BLaER1 treated with 17β-estradiol and CSF1 and Interleukin-3, amounts not matched to agents 10 nM and 100 nM (cell line): Measurements from ENCODE around the gene UTS2.
A peak's percentile ranks its signal among the peaks of the same experiment; 100 is the strongest.

Experiments
- H3K27ac ChIP-seq, 11 experiments: shearing (Covaris generic); formaldehyde crosslinking; 2 replicates each; pipeline ENCODE4 v1.8.1; 2022
- H3K27me3 ChIP-seq, 11 experiments: shearing (Covaris generic); formaldehyde crosslinking; 2 replicates each; pipeline ENCODE4 v1.8.1; 2022
- H3K36me3 ChIP-seq, 11 experiments: shearing (Covaris generic); formaldehyde crosslinking; 2 replicates each; pipeline ENCODE4 v1.8.1; 2022
- H3K4me1 ChIP-seq, 10 experiments: shearing (Covaris generic); formaldehyde crosslinking; 2 replicates each; pipeline ENCODE4 v1.8.1; 2022
- H3K4me2 ChIP-seq, 11 experiments: shearing (Covaris generic); formaldehyde crosslinking; 2 replicates each; pipeline ENCODE4 v1.8.1; 2022
- H3K4me3 ChIP-seq, 10 experiments: shearing (Covaris generic); formaldehyde crosslinking; 2 replicates each; pipeline ENCODE4 v1.8.1; 2022
- H3K9ac ChIP-seq, 11 experiments: shearing (Covaris generic); formaldehyde crosslinking; 2 replicates each; pipeline ENCODE4 v1.8.1; 2022
- H3K9me3 ChIP-seq, 11 experiments: shearing (Covaris generic); formaldehyde crosslinking; replicated peaks in 1 of 11; 2 replicates each; pipeline ENCODE4 v1.8.1; 2022
- H4K20me1 ChIP-seq, 11 experiments: shearing (Covaris generic); formaldehyde crosslinking; 2 replicates each; pipeline ENCODE4 v1.8.1; 2022
- Cebpa-rat ChIP-seq, 11 experiments: shearing (Covaris generic); IDR thresholded peaks; 2 replicates each; pipeline ENCODE4 v1.8.1; 2022

The UTS2 gene

GRCh38 chr1:7856345-7856744, 3.5 kb upstream of the UTS2 start:
- no peak for TF ChIP-seq Cebpa-rat (IDR thresholded peaks at IDR 0.05)
- Histone ChIP-seq H3K27ac (0 out of 22 replicates have a peak overlapping the region, but pooled peaks of 1 of the 11 experiments have one; percentile 4), H3K4me2 (peak overlapping the region; percentile 52 to 82 (median 60)), H3K36me3 (no peaks in the 10 kb centered on the region), H3K27me3 (no peaks in the 10 kb centered on the region), H3K9ac (0 out of 22 replicates have a peak overlapping the region, but pooled peaks of 1 of the 11 experiments have one; percentile 0), H3K4me1 (peaks cover 10 to 20% (median 16%) of the 10 kb centered on the region in 10 experiments), H3K4me3 (no peak overlapping the region), H3K9me3 (no peaks in the 10 kb centered on the region), H4K20me1 (no peaks in the 10 kb centered on the region)

DNA sequence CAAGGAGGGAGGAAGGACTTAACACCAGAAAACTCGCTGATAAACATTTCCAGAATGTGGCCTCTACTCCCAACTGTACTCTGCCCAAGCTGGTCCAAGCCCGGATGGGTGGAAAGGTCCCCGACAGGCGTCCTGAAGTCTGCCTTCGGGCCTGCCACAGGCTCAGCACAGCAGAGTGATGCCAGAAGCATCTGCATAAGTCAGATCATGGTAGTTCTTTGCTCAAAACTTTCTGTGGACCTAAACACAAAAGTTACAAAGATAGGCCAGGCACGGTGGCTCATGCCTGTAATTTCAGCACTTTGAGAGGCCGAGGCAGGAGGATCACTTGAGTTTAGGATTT, 790 bp upstream of the UTS2 start:
- Histone ChIP-seq H3K27ac (no peak overlapping the region), H3K4me3 (no peak overlapping the region), H3K4me1 (peaks cover 10 to 20% (median 16%) of the 10 kb centered on the region in 10 experiments), H4K20me1 (no peaks in the 10 kb centered on the region), H3K9me3 (no peaks in the 10 kb centered on the region), H3K36me3 (no peaks in the 10 kb centered on the region), H3K9ac (no peak overlapping the region), H3K4me2 (no peak overlapping the region), H3K27me3 (no peaks in the 10 kb centered on the region)
- TF ChIP-seq Cebpa-rat (IDR thresholded peaks at IDR 0.05), result no peak

GRCh38 chr1:7850786-7851185, 2.1 kb downstream of the UTS2 start:
- no peaks in the 10 kb centered on the region for H4K20me1 ChIP-seq
- peaks cover under 1 to 9% (median 2%) of the 10 kb centered on the region in 10 experiments for H3K4me1 ChIP-seq
- no peak overlapping the region for H3K27ac ChIP-seq
- H3K4me3 ChIP-seq, result no peak overlapping the region
- H3K9ac ChIP-seq, result no peak overlapping the region
- no peaks in the 10 kb centered on the region for H3K27me3 ChIP-seq
- no peak overlapping the region for H3K4me2 ChIP-seq
- H3K9me3 ChIP-seq, result no peaks in the 10 kb centered on the region
- H3K36me3 ChIP-seq, result no peaks in the 10 kb centered on the region
- no peak for TF ChIP-seq Cebpa-rat (IDR thresholded peaks at IDR 0.05)

GRCh38 chr1:7847599-7847998, 5.3 kb downstream of the UTS2 start:
- Histone ChIP-seq H3K27me3 (no peaks in the 10 kb centered on the region), H3K36me3 (no peaks in the 10 kb centered on the region), H3K27ac (no peak overlapping the region), H3K4me2 (no peak overlapping the region), H4K20me1 (no peaks in the 10 kb centered on the region), H3K4me1 (peaks cover 0 to 1% (median 0%) of the 10 kb centered on the region in 10 experiments; a peak in 1 of 20 replicates), H3K4me3 (no peak overlapping the region), H3K9ac (no peak overlapping the region), H3K9me3 (no peaks in the 10 kb centered on the region)
- TF ChIP-seq Cebpa-rat (IDR thresholded peaks at IDR 0.05), result no peak

GRCh38 chr1:7846656-7847055, 6.2 kb downstream of the UTS2 start:
- no peak overlapping the region for H3K9ac ChIP-seq
- no peak overlapping the region for H3K4me3 ChIP-seq
- 0 out of 22 replicates have a peak, but pooled peaks cover 0 to under 1% (median 0%) of the 10 kb centered on the region in 11 experiments for H3K9me3 ChIP-seq
- no peak overlapping the region for H3K27ac ChIP-seq
- H4K20me1 ChIP-seq, result no peaks in the 10 kb centered on the region
- no peaks in the 10 kb centered on the region for H3K27me3 ChIP-seq
- no peak overlapping the region for H3K4me2 ChIP-seq
- H3K4me1 ChIP-seq, result peaks cover 0 to 4% (median 0%) of the 10 kb centered on the region in 10 experiments; a peak in 1 of 20 replicates
- TF ChIP-seq Cebpa-rat (IDR thresholded peaks at IDR 0.05), result no peak
- no peaks in the 10 kb centered on the region for H3K36me3 ChIP-seq

- Histone ChIP-seq H3K9ac (no peak overlapping the region), H3K27ac (no peak overlapping the region), H3K9me3 (peaks cover under 1 to 9% (median 2%) of the 10 kb centered on the region in 11 experiments; a peak in 18 of 22 replicates), H3K4me2 (no peak overlapping the region), H3K4me1 (peaks cover 0 to 4% (median 0%) of the 10 kb centered on the region in 10 experiments; a peak in 1 of 20 replicates), H4K20me1 (no peaks in the 10 kb centered on the region), H3K27me3 (no peaks in the 10 kb centered on the region), H3K36me3 (peaks cover 0 to 3% (median 0%) of the 10 kb centered on the region in 11 experiments; a peak in 1 of 22 replicates), H3K4me3 (no peak overlapping the region)
- no peak for TF ChIP-seq Cebpa-rat (IDR thresholded peaks at IDR 0.05)
Observed at GRCh38 chr1:7845761-7846160, 7.1 kb downstream of the UTS2 start.

GRCh38 chr1:7842517-7842916, 10.3 kb downstream of the UTS2 start:
- no peak for TF ChIP-seq Cebpa-rat (IDR thresholded peaks at IDR 0.05)
- Histone ChIP-seq H4K20me1 (no peaks in the 10 kb centered on the region), H3K36me3 (peaks cover 10 to 35% (median 23%) of the 10 kb centered on the region in 11 experiments; a peak in 21 of 22 replicates), H3K4me2 (no peak overlapping the region), H3K9ac (no peak overlapping the region), H3K4me3 (no peak overlapping the region), H3K27ac (no peak overlapping the region), H3K27me3 (no peaks in the 10 kb centered on the region), H3K4me1 (peaks cover 0 to 4% (median 0%) of the 10 kb centered on the region in 10 experiments; a peak in 1 of 20 replicates), H3K9me3 (peaks cover 33 to 42% (median 34%) of the 10 kb centered on the region in 11 experiments)

DNA sequence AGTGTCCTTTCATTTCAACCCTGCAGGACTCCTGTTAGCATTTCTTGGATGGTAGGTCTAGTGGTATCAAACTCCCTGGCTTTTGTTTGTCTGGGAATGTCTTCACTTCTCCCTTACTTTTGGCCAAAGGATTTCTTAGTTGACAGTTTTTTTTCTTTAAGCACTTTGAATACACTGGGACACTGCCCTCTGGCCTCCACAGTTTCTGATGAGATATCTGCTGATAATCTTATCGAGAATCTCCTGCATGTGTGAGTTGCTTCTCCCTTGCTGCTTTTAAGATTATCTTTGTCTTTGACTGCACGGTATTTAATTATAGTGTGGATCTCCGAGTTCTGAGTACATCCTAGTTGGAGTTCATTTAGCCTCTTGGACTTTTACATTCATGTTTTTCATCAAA, 13.3 kb downstream of the UTS2 start:
- H3K4me3 ChIP-seq, result no peak overlapping the region
- no peak for TF ChIP-seq Cebpa-rat (IDR thresholded peaks at IDR 0.05)
- H3K36me3 ChIP-seq, result peaks cover 18 to 55% (median 38%) of the 10 kb centered on the region in 11 experiments; a peak in 21 of 22 replicates
- H3K9ac ChIP-seq, result no peak overlapping the region
- H3K4me1 ChIP-seq, result peaks cover 0 to 4% (median 0%) of the 10 kb centered on the region in 10 experiments; a peak in 1 of 20 replicates
- no peak overlapping the region for H3K4me2 ChIP-seq
- no peaks in the 10 kb centered on the region for H3K27me3 ChIP-seq
- no peaks in the 10 kb centered on the region for H4K20me1 ChIP-seq
- peaks cover 37 to 54% (median 47%) of the 10 kb centered on the region in 11 experiments for H3K9me3 ChIP-seq
- H3K27ac ChIP-seq, result no peak overlapping the region

- Histone ChIP-seq H3K4me2 (no peak overlapping the region), H3K27me3 (no peaks in the 10 kb centered on the region), H3K4me3 (no peak overlapping the region)
Observed at GRCh38 chr1:7838714-7839113, 14.2 kb downstream of the UTS2 start.

GRCh38 chr1:7833035-7833434, 19.8 kb downstream of the UTS2 start:
- Histone ChIP-seq H3K4me2 (no peak overlapping the region), H3K27me3 (no peaks in the 10 kb centered on the region), H3K36me3 (peaks cover 8 to 34% (median 21%) of the 10 kb centered on the region in 11 experiments; a peak in 20 of 22 replicates), H3K4me3 (no peak overlapping the region), H3K4me1 (peaks cover 16 to 49% (median 40%) of the 10 kb centered on the region in 10 experiments), H3K9ac (no peak overlapping the region), H3K27ac (no peak overlapping the region), H3K9me3 (peaks cover 9 to 22% (median 20%) of the 10 kb centered on the region in 11 experiments), H4K20me1 (no peaks in the 10 kb centered on the region)
- no peak for TF ChIP-seq Cebpa-rat (IDR thresholded peaks at IDR 0.05)

More at GRCh38 chr1:7838714-7839113, 14.2 kb downstream of the UTS2 start:
- Histone ChIP-seq H4K20me1 (no peaks in the 10 kb centered on the region), H3K4me1 (peaks cover 0 to 4% (median 0%) of the 10 kb centered on the region in 10 experiments; a peak in 1 of 20 replicates), H3K9me3 (peaks cover 37 to 54% (median 48%) of the 10 kb centered on the region in 11 experiments), H3K9ac (no peak overlapping the region), H3K27ac (no peak overlapping the region), H3K36me3 (peaks cover 18 to 55% (median 38%) of the 10 kb centered on the region in 11 experiments; a peak in 21 of 22 replicates)
- no peak for TF ChIP-seq Cebpa-rat (IDR thresholded peaks at IDR 0.05)
